ENCODE data around the gene ARMH2.
"Not testable (repeated sequence)": the region's sequence is repeated elsewhere in the genome, so short reads cannot be mapped to it uniquely, and the experiment has no call there.

Gene ARMH2

DNA sequence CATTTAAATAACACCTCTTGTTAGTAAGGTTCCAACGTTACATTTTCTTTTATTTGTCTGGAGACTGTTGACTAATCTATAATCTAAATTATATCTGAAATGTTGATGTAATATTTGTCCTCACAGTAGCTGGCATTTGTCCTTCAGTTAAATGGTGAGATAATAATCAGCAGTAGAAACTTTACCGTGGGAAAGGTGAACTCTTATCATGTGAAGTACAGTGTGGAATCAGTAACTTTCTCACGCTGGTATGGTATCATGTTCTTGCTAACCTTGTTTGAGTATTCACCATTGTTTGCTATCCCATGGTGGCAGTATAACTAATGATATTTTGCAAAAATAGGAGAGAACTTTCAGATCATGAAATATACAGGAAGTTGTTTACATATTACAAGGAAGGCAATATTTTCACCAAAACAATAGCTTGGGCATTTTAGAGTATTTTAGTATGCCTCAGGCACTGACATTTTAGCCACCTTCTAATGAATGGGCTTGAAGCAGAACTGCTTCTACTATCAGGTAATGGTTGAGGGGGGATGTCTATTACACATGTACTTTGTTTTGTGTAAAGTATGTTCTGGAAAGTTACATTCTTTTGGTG lies 19.2 kb downstream of the ARMH2 start:
- no peak overlapping the region for H3K4me3 ChIP-seq (ENCODE audit: low read length in 2 of 2)
- H3K27me3 ChIP-seq (ENCODE audit: control insufficient read depth in 1 of 2, insufficient read depth in 2 of 2, low read length in 2 of 2), result no peaks in the 10 kb centered on the region
- H3K4me1 ChIP-seq (ENCODE audit: control insufficient read depth, insufficient read depth, low read length), result peaks cover 2% of the 10 kb centered on the region
- H3K27ac ChIP-seq (ENCODE audit: low read length), result no peak overlapping the region
- peaks cover 0 to 2% of the 10 kb centered on the region in 2 donors for H3K36me3 ChIP-seq (ENCODE audit: control insufficient read depth in 2 of 2, insufficient read depth in 2 of 2, low read length in 2 of 2)
- no peak overlapping the region for H3K9ac ChIP-seq (ENCODE audit: low read length in 2 of 2)
- H3K9me3 ChIP-seq (ENCODE audit: control insufficient read depth in 2 of 2, low read length in 2 of 2), result no peaks in the 10 kb centered on the region

DNA sequence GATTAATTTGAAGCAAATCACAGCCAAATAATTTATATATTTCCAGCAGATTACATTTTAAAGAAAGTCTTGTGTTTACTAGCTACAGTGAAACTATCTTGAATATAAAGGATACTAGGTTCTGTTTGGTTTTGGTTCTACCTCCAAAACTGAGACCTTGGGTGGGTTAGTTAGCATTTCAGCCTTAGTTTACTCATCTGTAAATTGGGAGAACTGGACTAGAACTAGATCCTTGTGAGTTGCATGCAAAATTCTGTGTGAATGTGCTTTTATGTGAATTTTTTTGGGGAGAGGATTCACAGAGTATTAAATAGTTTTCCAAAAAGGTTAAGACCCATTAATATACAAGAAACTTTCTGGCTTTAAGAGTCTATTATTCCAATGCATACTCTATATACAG lies 19.8 kb downstream of the ARMH2 start:
- Histone ChIP-seq H3K36me3 (ENCODE audit: control insufficient read depth in 2 of 2, insufficient read depth in 2 of 2, low read length in 2 of 2) (no peaks in the 10 kb centered on the region), H3K4me3 (ENCODE audit: low read length in 2 of 2) (no peak overlapping the region), H3K4me1 (ENCODE audit: control insufficient read depth, insufficient read depth, low read length) (peaks cover 3% of the 10 kb centered on the region), H3K27me3 (ENCODE audit: control insufficient read depth in 1 of 2, insufficient read depth in 2 of 2, low read length in 2 of 2) (no peaks in the 10 kb centered on the region), H3K9me3 (ENCODE audit: control insufficient read depth in 2 of 2, low read length in 2 of 2) (no peaks in the 10 kb centered on the region), H3K9ac (ENCODE audit: low read length in 2 of 2) (no peak overlapping the region), H3K27ac (ENCODE audit: low read length) (no peak overlapping the region)

DNA sequence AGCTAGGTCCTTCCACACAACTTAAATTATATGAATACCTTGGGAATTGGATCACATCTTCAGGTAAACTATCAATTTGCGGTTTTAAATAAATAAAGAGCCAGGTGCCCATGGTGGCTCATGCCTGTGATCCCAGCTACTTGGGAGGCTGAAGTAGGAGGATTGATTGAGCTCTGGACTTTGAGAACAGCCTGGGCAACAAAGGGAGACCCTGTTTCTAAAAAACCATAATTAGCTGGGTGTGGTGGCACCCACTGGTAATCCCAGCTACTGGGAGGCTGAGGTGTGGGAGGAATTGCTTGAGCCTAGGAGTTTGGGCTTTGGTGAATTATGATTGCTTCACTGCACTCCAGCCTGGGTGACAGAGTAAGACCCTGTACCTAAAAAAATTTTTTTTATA lies 20.6 kb downstream of the ARMH2 start:
- Histone ChIP-seq H3K9me3 (ENCODE audit: control insufficient read depth in 2 of 2, low read length in 2 of 2) (no peaks in the 10 kb centered on the region), H3K4me3 (ENCODE audit: low read length in 2 of 2) (no peak overlapping the region), H3K4me1 (ENCODE audit: control insufficient read depth, insufficient read depth, low read length) (peaks cover 3% of the 10 kb centered on the region), H3K27me3 (ENCODE audit: control insufficient read depth in 1 of 2, insufficient read depth in 2 of 2, low read length in 2 of 2) (no peaks in the 10 kb centered on the region), H3K27ac (ENCODE audit: low read length) (no peak overlapping the region), H3K36me3 (ENCODE audit: control insufficient read depth in 2 of 2, insufficient read depth in 2 of 2, low read length in 2 of 2) (no peaks in the 10 kb centered on the region), H3K9ac (ENCODE audit: low read length in 2 of 2) (no peak overlapping the region)

DNA sequence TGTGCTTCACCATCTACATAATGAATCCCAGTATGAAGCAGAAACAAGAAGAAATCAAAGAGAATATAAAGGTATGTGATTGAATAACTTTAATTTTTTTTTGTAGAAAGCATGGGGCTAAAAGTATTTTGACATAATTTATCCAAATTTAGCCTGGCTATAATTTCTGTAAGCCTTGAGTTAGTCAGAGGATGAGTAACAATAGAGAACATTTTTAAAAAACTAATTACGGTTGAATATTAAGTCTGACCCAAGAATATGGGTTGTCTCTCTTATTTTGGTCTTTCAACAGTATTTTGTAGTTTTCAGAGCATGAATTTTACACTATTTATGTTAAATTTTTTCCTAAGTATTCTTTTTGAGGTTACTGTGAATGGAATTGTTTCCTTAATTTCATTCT lies 21.5 kb downstream of the ARMH2 start:
- Histone ChIP-seq H3K27ac (ENCODE audit: low read length) (no peak overlapping the region), H3K36me3 (ENCODE audit: control insufficient read depth in 2 of 2, insufficient read depth in 2 of 2, low read length in 2 of 2) (no peaks in the 10 kb centered on the region), H3K9ac (ENCODE audit: low read length in 2 of 2) (no peak overlapping the region), H3K4me1 (ENCODE audit: control insufficient read depth, insufficient read depth, low read length) (peaks cover 3% of the 10 kb centered on the region), H3K9me3 (ENCODE audit: control insufficient read depth in 2 of 2, low read length in 2 of 2) (no peaks in the 10 kb centered on the region), H3K27me3 (ENCODE audit: control insufficient read depth in 1 of 2, insufficient read depth in 2 of 2, low read length in 2 of 2) (no peaks in the 10 kb centered on the region), H3K4me3 (ENCODE audit: low read length in 2 of 2) (no peak overlapping the region)

DNA sequence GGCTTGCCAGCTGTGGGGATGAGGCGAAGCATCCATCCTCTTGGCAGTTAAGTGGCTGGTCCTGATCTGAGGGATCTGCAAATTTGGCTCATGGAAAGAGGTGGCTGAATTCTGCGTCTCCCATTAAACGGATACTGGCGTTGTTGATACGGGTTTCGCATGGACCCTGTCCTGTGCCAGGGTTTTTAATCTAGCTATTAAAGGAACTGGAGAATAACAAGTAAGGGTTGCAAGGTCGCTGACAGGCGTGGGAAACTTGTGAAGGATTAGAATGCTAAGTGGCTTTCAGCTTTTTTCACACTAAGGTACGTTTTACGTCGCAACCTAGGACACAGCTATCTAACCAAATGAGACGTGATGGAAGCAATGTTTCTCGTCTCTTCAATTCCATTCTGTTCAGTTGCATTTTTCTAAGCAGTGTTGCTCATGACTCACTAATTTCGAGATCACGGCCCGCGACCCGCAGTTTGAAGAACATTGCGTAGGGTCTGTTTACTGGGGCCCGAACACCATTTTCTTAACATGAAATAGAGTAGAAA lies 23.1 kb downstream of the ARMH2 start:
- H3K9ac ChIP-seq (ENCODE audit: low read length in 2 of 2), result peak overlapping the region; percentile 78
- peak overlapping the region; percentile 100 for H3K4me3 ChIP-seq (ENCODE audit: low read length in 2 of 2)
- H3K4me1 ChIP-seq (ENCODE audit: control insufficient read depth, insufficient read depth, low read length), result peaks cover 3% of the 10 kb centered on the region
- H3K27me3 ChIP-seq (ENCODE audit: control insufficient read depth in 1 of 2, insufficient read depth in 2 of 2, low read length in 2 of 2), result no peaks in the 10 kb centered on the region
- H3K27ac ChIP-seq (ENCODE audit: low read length), result peak overlapping the region; percentile 85
- no peaks in the 10 kb centered on the region for H3K36me3 ChIP-seq (ENCODE audit: control insufficient read depth in 2 of 2, insufficient read depth in 2 of 2, low read length in 2 of 2)
- H3K9me3 ChIP-seq (ENCODE audit: control insufficient read depth in 2 of 2, low read length in 2 of 2), result no peaks in the 10 kb centered on the region

DNA sequence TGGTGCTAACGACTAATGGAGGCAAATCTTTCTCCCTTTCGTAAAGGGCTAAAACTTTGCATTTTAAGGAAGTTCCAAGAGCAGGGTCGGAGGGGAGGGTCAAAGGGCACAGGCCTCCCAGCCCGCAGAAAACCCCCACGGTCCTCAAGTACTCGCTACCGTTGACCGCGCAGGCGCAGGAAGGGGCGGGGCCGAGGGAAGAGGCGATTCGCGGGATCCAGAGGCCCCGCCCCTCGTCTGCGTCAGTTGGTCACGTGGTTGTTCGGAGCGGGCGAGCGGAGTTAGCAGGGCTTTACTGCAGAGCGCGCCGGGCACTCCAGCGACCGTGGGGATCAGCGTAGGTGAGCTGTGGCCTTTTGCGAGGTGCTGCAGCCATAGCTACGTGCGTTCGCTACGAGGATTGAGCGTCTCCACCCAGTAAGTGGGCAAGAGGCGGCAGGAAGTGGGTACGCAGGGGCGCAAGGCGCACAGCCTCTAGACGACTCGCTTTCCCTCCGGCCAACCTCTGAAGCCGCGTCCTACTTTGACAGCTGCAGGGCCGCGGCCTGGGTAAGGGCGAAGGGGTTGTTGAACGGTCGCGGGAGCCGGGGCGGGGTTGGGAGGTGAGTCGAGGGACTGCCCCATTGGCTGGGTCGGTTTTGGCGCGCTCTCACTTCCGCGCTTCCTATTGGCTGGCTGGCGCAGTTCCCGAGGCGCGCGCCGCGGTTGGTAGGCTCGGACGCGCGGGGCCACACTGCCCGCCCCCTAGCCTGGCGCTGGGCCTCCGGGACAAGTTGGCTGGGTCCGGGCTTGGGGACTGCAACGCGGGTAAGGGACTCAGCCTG lies 23.8 kb downstream of the ARMH2 start, which contains the start of gene GMNN:
GMNN (plus strand) TSS at position 242 of the 824 bp plus-strand sequence. CDS start 2,310 bp downstream, outside the sequence.
- Histone ChIP-seq H3K4me1 (ENCODE audit: control insufficient read depth, insufficient read depth, low read length) (peaks cover 3% of the 10 kb centered on the region), H3K27ac (ENCODE audit: low read length) (peak within 1 kb of the TSS; percentile 85), H3K4me3 (ENCODE audit: low read length in 2 of 2) (peak within 1 kb of the TSS; percentile 100), H3K9ac (ENCODE audit: low read length in 2 of 2) (peak within 1 kb of the TSS; percentile 82 to 90), H3K36me3 (ENCODE audit: control insufficient read depth in 2 of 2, insufficient read depth in 2 of 2, low read length in 2 of 2) (no peaks in the 10 kb centered on the region), H3K9me3 (ENCODE audit: control insufficient read depth in 2 of 2, low read length in 2 of 2) (no peaks in the 10 kb centered on the region), H3K27me3 (ENCODE audit: control insufficient read depth in 1 of 2, insufficient read depth in 2 of 2, low read length in 2 of 2) (no peaks in the 10 kb centered on the region)

DNA sequence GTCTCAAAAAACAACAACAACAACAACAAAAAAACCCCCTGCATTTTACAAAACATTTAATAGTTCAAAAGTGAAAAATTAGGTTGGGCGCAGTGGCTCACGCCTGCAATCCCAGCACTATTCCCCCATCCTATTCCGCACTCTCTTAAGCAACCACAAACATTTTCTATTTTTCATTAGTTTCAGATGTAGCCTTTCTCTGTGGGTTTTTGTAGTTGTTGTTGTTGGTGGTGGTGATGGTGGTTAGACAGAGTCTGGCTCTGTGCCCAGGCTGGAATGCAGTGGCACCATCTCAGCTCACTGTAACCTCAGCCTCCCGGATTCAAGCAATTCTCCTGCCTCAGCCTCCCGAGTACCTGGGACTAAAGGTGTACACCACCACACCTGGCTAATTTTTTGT lies 30.4 kb downstream of the ARMH2 start:
- no peak overlapping the region for H3K27ac ChIP-seq (ENCODE audit: low read length)
- H3K27me3 ChIP-seq (ENCODE audit: control insufficient read depth in 1 of 2, insufficient read depth in 2 of 2, low read length in 2 of 2), result no peaks in the 10 kb centered on the region
- no peaks in the 10 kb centered on the region for H3K36me3 ChIP-seq (ENCODE audit: control insufficient read depth in 2 of 2, insufficient read depth in 2 of 2, low read length in 2 of 2)
- no peak overlapping the region for H3K9ac ChIP-seq (ENCODE audit: low read length in 2 of 2)
- no peaks in the 10 kb centered on the region for H3K9me3 ChIP-seq (ENCODE audit: control insufficient read depth in 2 of 2, low read length in 2 of 2)
- no peaks in the 10 kb centered on the region for H3K4me1 ChIP-seq (ENCODE audit: control insufficient read depth, insufficient read depth, low read length)
- no peak overlapping the region for H3K4me3 ChIP-seq (ENCODE audit: low read length in 2 of 2)

DNA sequence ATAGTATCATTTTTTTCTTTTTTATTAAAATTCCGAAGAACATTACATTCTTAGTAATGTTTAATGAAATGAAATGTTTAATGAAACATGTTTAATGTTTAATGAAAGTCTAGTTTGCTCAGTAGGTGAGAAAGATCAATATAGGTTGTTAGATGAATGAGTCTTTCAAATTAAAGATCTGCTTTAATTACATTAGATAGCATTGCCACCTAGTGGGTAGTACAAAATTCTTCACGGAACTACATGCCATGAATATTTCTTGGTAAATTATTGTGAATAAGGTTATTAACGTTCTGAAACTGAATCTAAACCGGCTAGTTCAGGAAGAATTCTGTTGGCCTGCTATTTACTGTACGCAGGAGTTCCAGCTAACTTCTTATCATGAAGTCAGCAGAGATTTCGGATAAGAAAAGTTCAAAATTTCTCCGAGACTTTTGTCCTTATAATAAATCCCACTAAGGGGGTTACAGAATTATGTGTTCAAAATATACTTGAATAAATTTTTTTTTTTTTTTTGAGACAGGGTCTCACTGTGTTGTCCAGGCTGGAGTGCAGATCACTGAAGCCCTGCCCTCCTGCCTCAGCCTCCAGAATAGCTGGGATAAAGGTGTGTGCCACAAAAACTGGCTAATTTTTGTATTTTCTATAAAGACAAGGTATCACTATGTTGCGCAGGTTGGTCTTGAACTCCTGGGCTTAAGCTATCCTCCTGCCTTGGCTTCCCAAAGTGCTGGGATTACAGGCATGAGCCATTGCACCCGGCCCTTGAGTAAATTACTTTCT lies 31.8 kb downstream of the ARMH2 start:
- H3K9ac ChIP-seq (ENCODE audit: low read length in 2 of 2), result no peak overlapping the region
- H3K4me1 ChIP-seq (ENCODE audit: control insufficient read depth, insufficient read depth, low read length), result no peaks in the 10 kb centered on the region
- no peaks in the 10 kb centered on the region for H3K9me3 ChIP-seq (ENCODE audit: control insufficient read depth in 2 of 2, low read length in 2 of 2)
- no peak overlapping the region for H3K4me3 ChIP-seq (ENCODE audit: low read length in 2 of 2)
- no peaks in the 10 kb centered on the region for H3K36me3 ChIP-seq (ENCODE audit: control insufficient read depth in 2 of 2, insufficient read depth in 2 of 2, low read length in 2 of 2)
- H3K27ac ChIP-seq (ENCODE audit: low read length), result no peak overlapping the region
- H3K27me3 ChIP-seq (ENCODE audit: control insufficient read depth in 1 of 2, insufficient read depth in 2 of 2, low read length in 2 of 2), result no peaks in the 10 kb centered on the region

DNA sequence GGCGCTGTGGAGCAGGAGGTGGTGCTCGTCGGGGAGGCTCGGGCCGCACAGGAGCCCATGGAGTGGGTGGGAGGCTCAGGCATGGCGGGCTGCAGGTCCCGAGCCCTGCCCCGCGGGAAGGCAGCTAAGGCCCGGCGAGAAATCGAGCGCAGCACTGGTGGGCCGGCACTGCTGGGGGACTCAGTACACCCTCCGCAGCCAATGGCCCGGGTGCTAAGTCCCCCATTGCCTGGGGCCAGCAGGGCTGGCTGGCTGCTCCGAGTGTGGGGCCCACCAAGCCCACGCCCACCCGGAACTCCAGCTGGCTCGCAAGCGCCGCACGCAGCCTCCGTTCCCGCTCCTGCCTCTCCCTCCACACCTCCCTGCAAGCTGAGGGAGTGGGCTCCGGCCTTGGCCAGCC lies 32.7 kb downstream of the ARMH2 start:
- H3K36me3 ChIP-seq (ENCODE audit: control insufficient read depth in 2 of 2, insufficient read depth in 2 of 2, low read length in 2 of 2); H3K9ac ChIP-seq (ENCODE audit: low read length in 2 of 2); H3K4me1 ChIP-seq (ENCODE audit: control insufficient read depth, insufficient read depth, low read length); H3K4me3 ChIP-seq (ENCODE audit: low read length in 2 of 2); H3K9me3 ChIP-seq (ENCODE audit: control insufficient read depth in 2 of 2, low read length in 2 of 2); H3K27ac ChIP-seq (ENCODE audit: low read length); H3K27me3 ChIP-seq (ENCODE audit: control insufficient read depth in 1 of 2, insufficient read depth in 2 of 2, low read length in 2 of 2): not testable (repeated sequence)

DNA sequence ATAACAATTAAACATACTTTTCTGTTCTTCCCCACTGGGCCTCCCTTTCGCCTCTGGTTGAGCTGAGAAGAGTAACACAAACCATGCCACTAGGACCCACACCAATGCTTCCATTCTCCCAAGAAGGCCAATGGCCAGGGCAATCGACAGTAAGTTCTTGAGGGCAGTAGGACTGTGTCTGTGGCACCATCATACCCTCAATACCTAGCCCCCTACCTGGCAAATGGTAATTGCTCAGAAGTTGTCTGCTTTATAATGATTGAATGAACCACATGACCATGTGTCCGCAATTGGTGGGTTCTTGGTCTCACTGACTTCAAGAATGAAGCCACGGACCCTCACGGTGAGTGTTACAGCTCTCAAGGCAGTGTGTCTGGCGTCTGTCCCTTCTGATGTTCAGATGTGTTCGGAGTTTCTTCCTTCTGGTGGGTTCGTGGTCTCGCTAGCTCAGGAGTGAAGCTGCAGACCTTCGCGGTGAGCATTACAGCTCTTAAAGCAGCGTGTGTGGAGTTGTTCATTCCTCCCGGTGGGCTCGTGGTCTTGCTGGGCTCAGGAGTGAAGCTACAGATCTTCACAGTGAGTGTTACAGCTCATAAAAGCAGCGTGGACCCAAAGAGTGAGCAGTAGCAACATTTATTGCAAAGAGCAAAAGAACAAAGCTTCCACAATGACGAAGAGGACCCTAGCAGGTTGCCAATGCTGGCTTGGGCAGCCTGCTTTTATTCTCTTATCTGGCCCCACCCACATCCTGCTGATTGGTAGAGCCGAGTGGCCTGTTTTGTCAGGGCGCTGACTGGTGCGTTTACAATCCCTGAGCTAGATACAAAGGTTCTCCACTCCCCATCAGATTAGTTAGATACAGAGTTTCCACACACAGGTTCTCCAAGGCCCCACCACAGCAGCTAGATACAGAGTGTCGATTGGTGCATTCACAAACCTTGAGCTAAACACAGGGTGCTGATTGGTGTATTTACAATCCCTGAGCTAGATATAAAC lies 33.6 kb downstream of the ARMH2 start:
- not testable (repeated sequence) for H3K9me3 ChIP-seq (ENCODE audit: control insufficient read depth in 2 of 2, low read length in 2 of 2); H3K4me3 ChIP-seq (ENCODE audit: low read length in 2 of 2); H3K27ac ChIP-seq (ENCODE audit: low read length); H3K36me3 ChIP-seq (ENCODE audit: control insufficient read depth in 2 of 2, insufficient read depth in 2 of 2, low read length in 2 of 2); H3K9ac ChIP-seq (ENCODE audit: low read length in 2 of 2); H3K4me1 ChIP-seq (ENCODE audit: control insufficient read depth, insufficient read depth, low read length); H3K27me3 ChIP-seq (ENCODE audit: control insufficient read depth in 1 of 2, insufficient read depth in 2 of 2, low read length in 2 of 2)

Data from stomach smooth muscle (tissue), 2 donors.